K562 (cell line): ENCODE measurements around the gene XRCC5. TPM values are rescaled to one million over a fixed set of nuclear protein-coding genes. Genes with fewer than 3 reads are reported as not detected.

Source experiments
- ATAC-seq: fragments of 200-7000 bp; cut with Tn5 transposase; 3 replicates; pipeline ENCODE4 v1.9.1; 2020; ENCODE audit warnings: moderate library complexity
- BruUV-seq: library from RNA; stranded (reverse); fragments of 400-500 nt; replicated peaks from 2 replicates; lab custom pipeline; 2021; lab: Mats Ljungman, UMichigan
- CTCF ChIA-PET: fragments of 300-600 bp; formaldehyde crosslinking; extraction: SDS; loops from one replicate; lab custom pipeline; 2021; ENCODE audit warnings: low intra/inter-chr PET ratio; lab: Yijun Ruan, JAX
- POLR2A ChIA-PET: fragments of 300-600, 350-650 bp; sonication (Branson Sonifier 250); formaldehyde crosslinking; extraction: SDS; loops from one replicate; lab custom pipeline; 2021; ENCODE audit warnings: antibody characterized with exemption, inconsistent platforms; lab: Yijun Ruan, JAX
- DNase-seq, 4 experiments: peaks; one replicate each; pipeline versions ENCODE4 v3.0.0 to v3.0.0-alpha.2; 2011 to 2018; ENCODE audit warnings: low spot score in 3 of 4, mixed read lengths in 3 of 4; ENCODE audit errors: extremely low read depth in 1 of 4
- FAIRE-seq: peaks from 2 replicates; lab custom pipeline; 2011; peaks lifted over from hg19 to GRCh38; lab: Jason Lieb, UNC
- H2AFZ ChIP-seq: 2 replicates; pipeline ENCODE4 v1.6.0; 2011; ENCODE audit warnings: low read depth, low read length, control low read depth, inconsistent platforms
- H3K27ac ChIP-seq: fragments of 200-600 bp; 3 replicates; pipeline ENCODE4 v1.8.0; 2011; ENCODE audit warnings: low read depth, mild to moderate bottlenecking, control low read depth, inconsistent platforms, low read length, moderate library complexity, mixed read lengths; ENCODE audit errors: extremely low read depth
- H3K27me3 ChIP-seq, 2 experiments: fragments of 300-600 bp in 1 of 2; 2 replicates in 1 of 2; 3 replicates in 1 of 2; pipeline versions ENCODE4 v1.6.0 to v1.8.0; 2011; ENCODE audit warnings: inconsistent platforms in 2 of 2, low read length in 2 of 2, mild to moderate bottlenecking in 1 of 2, mixed read lengths in 1 of 2, moderate library complexity in 1 of 2; ENCODE audit not compliant: control insufficient read depth in 2 of 2, insufficient read depth in 2 of 2
- H3K36me3 ChIP-seq: fragments of 300-600 bp; 3 replicates; pipeline ENCODE4 v1.8.0; 2011; ENCODE audit warnings: mild to moderate bottlenecking, low read length, inconsistent platforms; ENCODE audit not compliant: control insufficient read depth, insufficient read depth
- H3K4me1 ChIP-seq, 2 experiments: fragments of 200-600 bp in 1 of 2; replicated peaks in 1 of 2; 2 replicates in 1 of 2; 3 replicates in 1 of 2; pipeline versions ENCODE4 v1.5.1 to v1.8.0; 2011; ENCODE audit warnings: inconsistent platforms in 2 of 2, low read length in 2 of 2, mild to moderate bottlenecking in 1 of 2, mixed read lengths in 1 of 2, moderate library complexity in 1 of 2; ENCODE audit not compliant: control insufficient read depth in 2 of 2, insufficient read depth in 2 of 2
- H3K4me2 ChIP-seq: 2 replicates; pipeline ENCODE4 v1.6.1; 2011; ENCODE audit warnings: low read length, control low read depth, inconsistent platforms, mixed read lengths; ENCODE audit not compliant: insufficient read depth
- H3K4me3 ChIP-seq: fragments of 200-600 bp; sonication (generic), shearing (Covaris generic); 2 replicates; pipeline ENCODE4 v1.5.1; 2016; ENCODE audit warnings: control low read depth, inconsistent platforms
- H3K79me2 ChIP-seq: fragments of 200-600 bp; 3 replicates; pipeline ENCODE4 v1.8.0; 2011; ENCODE audit warnings: low read length, inconsistent platforms; ENCODE audit not compliant: control insufficient read depth, insufficient read depth
- H3K9ac ChIP-seq, 2 experiments: 2 replicates each; pipeline versions ENCODE4 v1.6.0 to v1.6.1; 2011; ENCODE audit warnings: low read depth in 2 of 2, low read length in 2 of 2, control low read depth in 1 of 2, inconsistent platforms in 1 of 2, mild to moderate bottlenecking in 1 of 2, mixed read lengths in 1 of 2; ENCODE audit not compliant: insufficient read depth in 1 of 2
- H3K9me1 ChIP-seq: one replicate; pipeline ENCODE4 v1.6.0; 2011; ENCODE audit warnings: inconsistent platforms, mild to moderate bottlenecking, low read length, moderate library complexity; ENCODE audit not compliant: control insufficient read depth, insufficient read depth
- H3K9me3 ChIP-seq: replicated peaks from 2 replicates; pipeline ENCODE4 v1.5.1; 2011; ENCODE audit warnings: low read depth, low read length, inconsistent platforms; ENCODE audit not compliant: control insufficient read depth, insufficient read depth
- H4K20me1 ChIP-seq: replicated peaks from 2 replicates; pipeline ENCODE4 v1.6.1; 2011; ENCODE audit warnings: low read length, inconsistent platforms, mixed read lengths; ENCODE audit not compliant: control insufficient read depth, insufficient read depth
- MEIS2 ChIP-seq: fragments of 450-650 bp; IDR thresholded peaks from 2 replicates; pipeline ENCODE4 v1.6.1; 2014; ENCODE audit warnings: mild to moderate bottlenecking; ENCODE audit not compliant: partially characterized antibody
- ZNF121 ChIP-seq: sonication (generic); formaldehyde crosslinking; conservative IDR thresholded peaks from 2 replicates; pipeline ENCODE4 v1.8.0; 2022; ENCODE audit warnings: missing genetic modification reagents
- ZZZ3 ChIP-seq: fragments of 450-650 bp; IDR thresholded peaks from 2 replicates; pipeline ENCODE4 v1.6.1; 2016; ENCODE audit warnings: antibody characterized with exemption, mild to moderate bottlenecking, moderate library complexity
- WGBS: fragments of 100-300 bp; shearing (Covaris generic); methylation state at CpG from one replicate; pipeline ENCODE4 v1.1.6; 2016; ENCODE audit warnings: low coverage, mixed read lengths; ENCODE audit not compliant: insufficient coverage; ENCODE audit errors: missing lambda C conversion rate; 5-methylcytosine and 5-hydroxymethylcytosine counted together
- in situ Hi-C: fragments of 300-500 bp; cut with MboI; formaldehyde crosslinking; loops from 4 replicates; pipeline ENCODE4 v1.15.0; 2018; ENCODE audit warnings: inconsistent platforms, mixed read lengths
- intact Hi-C: fragments of 100-400 bp; cut with micrococcal nuclease; formaldehyde crosslinking; loops from 2 replicates; pipeline ENCODE4 v1.14.2; 2022
- polyA plus RNA-seq, 8 experiments: library from polyadenylated mRNA; depleted of rRNA in 4 of 8; stranded (reverse) in 5 of 8; unstranded in 3 of 8; fragments of >200 nt; fragmentation: Nextera tagmentation in 2 of 8; fragmentation: Illumina TruSeq in 1 of 8; extraction: Ambion mirVana in 2 of 8; extraction: Trizol in 1 of 8; gene quantifications; 2 replicates each; pipeline versions ENCODE4 v1.2.1 to v1.2.3, GENCODE V29; 2011 to 2014; ENCODE audit warnings: inconsistent platforms in 1 of 8, missing spikeins in 1 of 8
- total RNA-seq, 7 experiments: library from RNA; depleted of rRNA in 6 of 7; stranded (reverse); fragments of >200 nt in 6 of 7; fragmentation: Illumina TruSeq in 2 of 7; extraction: Trizol in 2 of 7; gene quantifications; 2 replicates each; pipeline versions ENCODE4 v1.2.1 to v1.2.3, GENCODE V29; 2011 to 2021; ENCODE audit warnings: low replicate concordance in 1 of 7
- TF ChIP-seq, protein P1 (sequence below), 2 experiments: IDR thresholded peaks in 1 of 2; conservative IDR thresholded peaks in 1 of 2; 2 replicates each; pipeline ENCODE4 v1.6.1; 2016; ENCODE audit warnings: low read depth in 2 of 2, mild to moderate bottlenecking in 1 of 2, missing compliant biosample characterization in 1 of 2, missing genetic modification characterization in 1 of 2, moderate library complexity in 1 of 2
- TF ChIP-seq, protein P2 (sequence below): IDR thresholded peaks from 2 replicates; pipeline ENCODE4 v1.6.1; 2014; ENCODE audit warnings: antibody characterized with exemption

XRCC5 gene
- total and polyA plus RNA-seq, 9 of the 15 experiments (the other 6 are each of a cell fraction or from before 2014, with no cell fraction given): 168 to 551 (median 297) TPM

DNA sequence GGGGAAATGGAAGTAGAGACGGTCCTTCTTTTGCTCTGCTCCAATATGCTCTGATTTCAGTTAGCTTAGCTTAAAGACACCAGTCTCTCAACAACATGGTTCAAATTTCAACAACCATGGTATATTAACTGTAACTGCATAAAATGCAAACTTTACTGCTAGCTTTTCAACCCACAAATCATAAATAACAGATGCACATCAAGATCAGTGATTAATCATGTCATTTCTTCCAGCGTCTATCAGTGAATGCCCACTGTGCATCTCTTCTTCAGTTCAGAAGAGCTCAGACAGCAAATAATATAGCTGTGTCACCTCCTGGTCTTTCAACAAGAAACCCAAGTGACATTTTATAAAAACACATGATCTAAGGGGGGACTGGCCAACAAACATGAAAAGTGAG, 40.1 kb upstream of the XRCC5 start:
- Histone ChIP-seq H4K20me1 (no peaks in the 10 kb centered on the region), H3K9me1 (no peaks in the 10 kb centered on the region), H3K27ac (no peak overlapping the region), H3K9me3 (no peaks in the 10 kb centered on the region), H3K4me2 (no peak overlapping the region), H3K79me2 (no peaks in the 10 kb centered on the region), H3K27me3 (no peaks in the 10 kb centered on the region), H3K4me1 (no peaks in the 10 kb centered on the region; a peak in 1 of 5 replicates), H3K36me3 (peaks cover 6% of the 10 kb centered on the region; the same call in 2 of the 3 replicates), H3K9ac (no peak overlapping the region), H3K4me3 (no peak overlapping the region), H2AFZ (no peak overlapping the region)
- POLR2A ChIA-PET: interaction anchor here (0.6 kb wide), 1 partner anchor 50 kb away, joined by 4 read pairs; no protein-coding TSS in a partner anchor
- ATAC-seq (no peak), DNase-seq (no peak), FAIRE-seq (no peak)
- no TSS peak for BruUV-seq
- intact Hi-C loops (no loop called here), in situ Hi-C loops (no loop called here)
- WGBS: 21% methylated on average over 2 of the region's 2 CpGs
- TF ChIP-seq, protein P1, sequence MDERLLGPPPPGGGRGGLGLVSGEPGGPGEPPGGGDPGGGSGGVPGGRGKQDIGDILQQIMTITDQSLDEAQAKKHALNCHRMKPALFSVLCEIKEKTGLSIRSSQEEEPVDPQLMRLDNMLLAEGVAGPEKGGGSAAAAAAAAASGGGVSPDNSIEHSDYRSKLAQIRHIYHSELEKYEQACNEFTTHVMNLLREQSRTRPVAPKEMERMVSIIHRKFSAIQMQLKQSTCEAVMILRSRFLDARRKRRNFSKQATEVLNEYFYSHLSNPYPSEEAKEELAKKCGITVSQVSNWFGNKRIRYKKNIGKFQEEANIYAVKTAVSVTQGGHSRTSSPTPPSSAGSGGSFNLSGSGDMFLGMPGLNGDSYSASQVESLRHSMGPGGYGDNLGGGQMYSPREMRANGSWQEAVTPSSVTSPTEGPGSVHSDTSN (CRISPR knock-in tag; IDR thresholded peaks at IDR 0.05; ENCODE audit: low read depth): no peak
- TF ChIP-seq, protein P1 (tag; conservative IDR thresholded peaks at IDR 0.05; ENCODE audit: low read depth): peak; percentile 78
- no peak for TF ChIP-seq ZNF121
- peak; percentile 70 for TF ChIP-seq MEIS2
- TF ChIP-seq, protein P2, sequence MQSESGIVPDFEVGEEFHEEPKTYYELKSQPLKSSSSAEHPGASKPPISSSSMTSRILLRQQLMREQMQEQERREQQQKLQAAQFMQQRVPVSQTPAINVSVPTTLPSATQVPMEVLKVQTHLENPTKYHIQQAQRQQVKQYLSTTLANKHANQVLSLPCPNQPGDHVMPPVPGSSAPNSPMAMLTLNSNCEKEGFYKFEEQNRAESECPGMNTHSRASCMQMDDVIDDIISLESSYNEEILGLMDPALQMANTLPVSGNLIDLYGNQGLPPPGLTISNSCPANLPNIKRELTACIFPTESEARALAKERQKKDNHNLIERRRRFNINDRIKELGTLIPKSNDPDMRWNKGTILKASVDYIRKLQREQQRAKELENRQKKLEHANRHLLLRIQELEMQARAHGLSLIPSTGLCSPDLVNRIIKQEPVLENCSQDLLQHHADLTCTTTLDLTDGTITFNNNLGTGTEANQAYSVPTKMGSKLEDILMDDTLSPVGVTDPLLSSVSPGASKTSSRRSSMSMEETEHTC: no peak
- TF ChIP-seq ZZZ3: no peak
- CTCF ChIA-PET: no interaction called here
